ENCODE results near the gene TYMS.
"Not testable (repeated sequence)": the region's sequence is repeated elsewhere in the genome, so short reads cannot be mapped to it uniquely, and the experiment has no call there.

Gene TYMS

GRCh38 chr18:677145-677544 lies 19.7 kb downstream of the TYMS start:
- Histone ChIP-seq H3K9ac (ENCODE audit: low read length) (no peak overlapping the region), H3K4me1 (ENCODE audit: control insufficient read depth, insufficient read depth, low read length) (no peaks in the 10 kb centered on the region), H3K9me3 (ENCODE audit: control insufficient read depth, insufficient read depth, low read depth, low read length) (no peaks in the 10 kb centered on the region), H3K36me3 (ENCODE audit: control insufficient read depth, insufficient read depth, low read length) (peaks cover 88% of the 10 kb centered on the region), H3K4me3 (ENCODE audit: low read depth, low read length) (no peak overlapping the region), H3K27me3 (ENCODE audit: control insufficient read depth, insufficient read depth, low read length) (no peaks in the 10 kb centered on the region), H3K27ac (ENCODE audit: low read depth, low read length) (no peak overlapping the region)

GRCh38 chr18:677951-678381 lies 20.5 kb downstream of the TYMS start:
- Histone ChIP-seq H3K4me3 (ENCODE audit: low read depth, low read length) (no peak overlapping the region), H3K36me3 (ENCODE audit: control insufficient read depth, insufficient read depth, low read length) (peaks cover 84% of the 10 kb centered on the region), H3K27me3 (ENCODE audit: control insufficient read depth, insufficient read depth, low read length) (no peaks in the 10 kb centered on the region), H3K27ac (ENCODE audit: low read depth, low read length) (no peak overlapping the region), H3K9me3 (ENCODE audit: control insufficient read depth, insufficient read depth, low read depth, low read length) (no peaks in the 10 kb centered on the region), H3K9ac (ENCODE audit: low read length) (no peak overlapping the region), H3K4me1 (ENCODE audit: control insufficient read depth, insufficient read depth, low read length) (no peaks in the 10 kb centered on the region)

- Histone ChIP-seq H3K27ac (ENCODE audit: low read depth, low read length) (no peak overlapping the region), H3K9me3 (ENCODE audit: control insufficient read depth, insufficient read depth, low read depth, low read length) (no peaks in the 10 kb centered on the region), H3K36me3 (ENCODE audit: control insufficient read depth, insufficient read depth, low read length) (peaks cover 84% of the 10 kb centered on the region)
Measured at GRCh38 chr18:678482-679182, 21.2 kb downstream of the TYMS start.

GRCh38 chr18:679516-679915 lies 22.1 kb downstream of the TYMS start:
- Histone ChIP-seq H3K27me3 (ENCODE audit: control insufficient read depth, insufficient read depth, low read length) (no peaks in the 10 kb centered on the region), H3K27ac (ENCODE audit: low read depth, low read length) (no peak overlapping the region), H3K9ac (ENCODE audit: low read length) (no peak overlapping the region), H3K9me3 (ENCODE audit: control insufficient read depth, insufficient read depth, low read depth, low read length) (no peaks in the 10 kb centered on the region), H3K4me3 (ENCODE audit: low read depth, low read length) (no peak overlapping the region), H3K36me3 (ENCODE audit: control insufficient read depth, insufficient read depth, low read length) (peaks cover 80% of the 10 kb centered on the region), H3K4me1 (ENCODE audit: control insufficient read depth, insufficient read depth, low read length) (no peaks in the 10 kb centered on the region)

More at GRCh38 chr18:678482-679182, 21.2 kb downstream of the TYMS start:
- no peak overlapping the region for H3K4me3 ChIP-seq (ENCODE audit: low read depth, low read length)
- H3K9ac ChIP-seq (ENCODE audit: low read length): no peak overlapping the region
- H3K27me3 ChIP-seq (ENCODE audit: control insufficient read depth, insufficient read depth, low read length): no peaks in the 10 kb centered on the region
- H3K4me1 ChIP-seq (ENCODE audit: control insufficient read depth, insufficient read depth, low read length): no peaks in the 10 kb centered on the region

- Histone ChIP-seq H3K27me3 (ENCODE audit: control insufficient read depth, insufficient read depth, low read length) (no peaks in the 10 kb centered on the region), H3K27ac (ENCODE audit: low read depth, low read length) (no peak overlapping the region), H3K36me3 (ENCODE audit: control insufficient read depth, insufficient read depth, low read length) (peaks cover 81% of the 10 kb centered on the region), H3K4me1 (ENCODE audit: control insufficient read depth, insufficient read depth, low read length) (no peaks in the 10 kb centered on the region), H3K4me3 (ENCODE audit: low read depth, low read length) (no peak overlapping the region), H3K9me3 (ENCODE audit: control insufficient read depth, insufficient read depth, low read depth, low read length) (no peaks in the 10 kb centered on the region), H3K9ac (ENCODE audit: low read length) (no peak overlapping the region)
Measured at GRCh38 chr18:680392-680791, 22.9 kb downstream of the TYMS start.

- Histone ChIP-seq H3K4me1 (ENCODE audit: control insufficient read depth, insufficient read depth, low read length) (peaks cover 6% of the 10 kb centered on the region; the same call in 1 of the 2 replicates), H3K9ac (ENCODE audit: low read length) (no peak overlapping the region)
Measured at GRCh38 chr18:681985-682384, 24.5 kb downstream of the TYMS start.

GRCh38 chr18:682416-682815 lies 25.0 kb downstream of the TYMS start:
- H3K36me3 ChIP-seq (ENCODE audit: control insufficient read depth, insufficient read depth, low read length): peaks cover 79% of the 10 kb centered on the region
- not testable (repeated sequence) for H3K4me3 ChIP-seq (ENCODE audit: low read depth, low read length); H3K9me3 ChIP-seq (ENCODE audit: control insufficient read depth, insufficient read depth, low read depth, low read length); H3K27me3 ChIP-seq (ENCODE audit: control insufficient read depth, insufficient read depth, low read length); H3K9ac ChIP-seq (ENCODE audit: low read length); H3K4me1 ChIP-seq (ENCODE audit: control insufficient read depth, insufficient read depth, low read length); H3K27ac ChIP-seq (ENCODE audit: low read depth, low read length)

More at GRCh38 chr18:681985-682384, 24.5 kb downstream of the TYMS start:
- Histone ChIP-seq H3K4me3 (ENCODE audit: low read depth, low read length) (no peak overlapping the region), H3K9me3 (ENCODE audit: control insufficient read depth, insufficient read depth, low read depth, low read length) (no peaks in the 10 kb centered on the region), H3K36me3 (ENCODE audit: control insufficient read depth, insufficient read depth, low read length) (peaks cover 79% of the 10 kb centered on the region), H3K27ac (ENCODE audit: low read depth, low read length) (no peak overlapping the region), H3K27me3 (ENCODE audit: control insufficient read depth, insufficient read depth, low read length) (no peaks in the 10 kb centered on the region)

GRCh38 chr18:682833-683232 lies 25.4 kb downstream of the TYMS start:
- peaks cover 10% of the 10 kb centered on the region; the same call in 1 of the 2 replicates for H3K4me1 ChIP-seq (ENCODE audit: control insufficient read depth, insufficient read depth, low read length)
- no peaks in the 10 kb centered on the region for H3K9me3 ChIP-seq (ENCODE audit: control insufficient read depth, insufficient read depth, low read depth, low read length)
- no peak overlapping the region for H3K27ac ChIP-seq (ENCODE audit: low read depth, low read length)
- no peaks in the 10 kb centered on the region for H3K27me3 ChIP-seq (ENCODE audit: control insufficient read depth, insufficient read depth, low read length)
- H3K4me3 ChIP-seq (ENCODE audit: low read depth, low read length): no peak overlapping the region
- no peak overlapping the region for H3K9ac ChIP-seq (ENCODE audit: low read length)
- H3K36me3 ChIP-seq (ENCODE audit: control insufficient read depth, insufficient read depth, low read length): peaks cover 77% of the 10 kb centered on the region

GRCh38 chr18:683531-683930 lies 26.1 kb downstream of the TYMS start:
- H3K36me3 ChIP-seq (ENCODE audit: control insufficient read depth, insufficient read depth, low read length): peaks cover 71% of the 10 kb centered on the region

GRCh38 chr18:685438-685837 lies 28.0 kb downstream of the TYMS start:
- Histone ChIP-seq H3K27me3 (ENCODE audit: control insufficient read depth, insufficient read depth, low read length) (no peaks in the 10 kb centered on the region), H3K9me3 (ENCODE audit: control insufficient read depth, insufficient read depth, low read depth, low read length) (no peaks in the 10 kb centered on the region), H3K4me3 (ENCODE audit: low read depth, low read length) (no peak overlapping the region), H3K9ac (ENCODE audit: low read length) (no peak overlapping the region), H3K27ac (ENCODE audit: low read depth, low read length) (no peak overlapping the region), H3K36me3 (ENCODE audit: control insufficient read depth, insufficient read depth, low read length) (peaks cover 64% of the 10 kb centered on the region), H3K4me1 (ENCODE audit: control insufficient read depth, insufficient read depth, low read length) (peaks cover 10% of the 10 kb centered on the region; the same call in 1 of the 2 replicates)

More at GRCh38 chr18:683531-683930, 26.1 kb downstream of the TYMS start:
- Histone ChIP-seq H3K27ac (ENCODE audit: low read depth, low read length) (no peak overlapping the region), H3K4me1 (ENCODE audit: control insufficient read depth, insufficient read depth, low read length) (peaks cover 10% of the 10 kb centered on the region; the same call in 1 of the 2 replicates), H3K4me3 (ENCODE audit: low read depth, low read length) (no peak overlapping the region), H3K9ac (ENCODE audit: low read length) (no peak overlapping the region), H3K27me3 (ENCODE audit: control insufficient read depth, insufficient read depth, low read length) (no peaks in the 10 kb centered on the region), H3K9me3 (ENCODE audit: control insufficient read depth, insufficient read depth, low read depth, low read length) (no peaks in the 10 kb centered on the region)

- H3K9me3 ChIP-seq (ENCODE audit: control insufficient read depth, insufficient read depth, low read depth, low read length): no peaks in the 10 kb centered on the region
- H3K27me3 ChIP-seq (ENCODE audit: control insufficient read depth, insufficient read depth, low read length): no peaks in the 10 kb centered on the region
- peaks cover 10% of the 10 kb centered on the region; the same call in 1 of the 2 replicates for H3K4me1 ChIP-seq (ENCODE audit: control insufficient read depth, insufficient read depth, low read length)
- no peak overlapping the region for H3K4me3 ChIP-seq (ENCODE audit: low read depth, low read length)
- no peak overlapping the region for H3K9ac ChIP-seq (ENCODE audit: low read length)
- H3K36me3 ChIP-seq (ENCODE audit: control insufficient read depth, insufficient read depth, low read length): peaks cover 63% of the 10 kb centered on the region
- no peak overlapping the region for H3K27ac ChIP-seq (ENCODE audit: low read depth, low read length)
Measured at GRCh38 chr18:686339-687111, 29.1 kb downstream of the TYMS start.
